Activated CD4-positive, alpha-beta T cell treated with anti-CD3 and anti-CD28 coated beads, Interleukin-2, amount 10 ng/mL, durations not matched to agents 7 days and 5 days (primary cell): Measurements from ENCODE around the gene TOP1. TPM values are rescaled to one million over a fixed set of nuclear protein-coding genes. Genes with fewer than 3 reads are reported as not detected.
A peak's percentile ranks its signal among the peaks of the same experiment; 100 is the strongest.

Experiments used
- CTCF ChIA-PET: fragments of 350-600 bp; sonication (Branson Sonifier 250); formaldehyde crosslinking; loops from one replicate; lab custom pipeline; 2021; ENCODE audit warnings: antibody characterized with exemption; lab: Charles Lee
- POLR2A ChIA-PET: fragments of 350-600 bp; sonication (Branson Sonifier 250); formaldehyde crosslinking; loops from one replicate; lab custom pipeline; 2021; ENCODE audit warnings: antibody characterized with exemption; lab: Charles Lee
- DNase-seq: peaks from one replicate; pipeline ENCODE4 v3.0.0-alpha.2; 2020
- H3K27ac Mint-ChIP-seq: one replicate; pipeline ENCODE4 v1.8.0; 2021; ENCODE audit warnings: mild to moderate bottlenecking, moderate library complexity, mixed read lengths
- H3K27me3 Mint-ChIP-seq: one replicate; pipeline ENCODE4 v1.8.0; 2021; ENCODE audit warnings: mixed read lengths
- H3K36me3 Mint-ChIP-seq: one replicate; pipeline ENCODE4 v1.8.0; 2021; ENCODE audit warnings: low read depth, mixed read lengths
- H3K4me1 Mint-ChIP-seq: one replicate; pipeline ENCODE4 v1.8.0; 2021; ENCODE audit warnings: mixed read lengths
- H3K4me3 Mint-ChIP-seq: one replicate; pipeline ENCODE4 v1.8.0; 2021; ENCODE audit warnings: mild to moderate bottlenecking, moderate library complexity, mixed read lengths
- H3K9me3 Mint-ChIP-seq: one replicate; pipeline ENCODE4 v1.8.0; 2021; ENCODE audit warnings: mixed read lengths
- total RNA-seq, 2 experiments: library from RNA; stranded (reverse); gene quantifications; one replicate each; pipeline ENCODE4 v1.2.3, GENCODE V29; 2021

Gene TOP1
- total RNA-seq, 2 experiments from 2014 or later, result 66.7 to 76.9 TPM

DNA sequence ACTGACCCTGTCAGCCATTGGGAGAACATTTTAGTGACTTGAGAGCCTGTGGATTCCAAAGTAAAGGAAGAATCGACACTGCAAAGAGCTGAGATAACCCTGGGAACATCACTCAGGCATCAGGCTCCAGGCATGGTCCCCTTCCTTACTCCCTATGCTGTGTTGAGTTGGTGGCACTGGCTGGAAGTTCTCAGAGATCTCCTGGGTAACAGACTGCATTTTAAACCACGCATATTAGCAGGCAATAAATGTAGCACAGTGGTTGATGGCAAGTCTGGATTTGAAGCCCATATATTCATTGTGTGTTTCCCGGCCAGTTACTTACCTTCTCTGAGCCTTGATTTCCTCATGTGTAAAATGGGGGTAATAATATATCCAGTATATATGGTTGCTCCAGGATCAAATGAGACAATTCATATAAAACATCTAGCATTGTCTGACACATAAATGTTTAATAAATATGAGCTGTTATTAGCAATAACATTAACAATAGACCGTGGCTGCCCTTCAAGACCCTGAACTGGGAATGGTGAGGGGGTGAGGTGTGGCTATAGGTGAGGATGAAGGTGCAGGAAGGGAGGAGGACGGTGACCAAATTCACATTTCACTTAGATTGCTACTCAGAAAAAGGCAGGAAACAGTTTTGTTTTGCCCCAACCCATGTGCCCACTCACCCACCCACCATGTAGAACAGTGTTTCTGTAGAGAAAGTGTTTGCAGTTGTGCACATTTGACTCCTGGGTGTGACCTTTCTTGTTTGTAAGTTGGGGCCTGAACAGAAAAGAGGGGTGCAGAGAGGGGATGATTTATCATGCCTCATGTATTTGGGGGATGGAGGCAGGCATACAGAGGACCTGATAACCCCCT, 110.8 kb downstream of the TOP1 start:
- peaks cover 54% of the 10 kb centered on the region for H3K36me3 Mint-ChIP-seq
- CTCF ChIA-PET, result interaction anchor here (1.1 to 10.7 kb wide), 3 partner anchors 8 to 201 kb away, joined by 3 to 139 read pairs (median 4); partner anchors contain the start of gene LPIN3
- H3K27me3 Mint-ChIP-seq, result no peaks in the 10 kb centered on the region

DNA sequence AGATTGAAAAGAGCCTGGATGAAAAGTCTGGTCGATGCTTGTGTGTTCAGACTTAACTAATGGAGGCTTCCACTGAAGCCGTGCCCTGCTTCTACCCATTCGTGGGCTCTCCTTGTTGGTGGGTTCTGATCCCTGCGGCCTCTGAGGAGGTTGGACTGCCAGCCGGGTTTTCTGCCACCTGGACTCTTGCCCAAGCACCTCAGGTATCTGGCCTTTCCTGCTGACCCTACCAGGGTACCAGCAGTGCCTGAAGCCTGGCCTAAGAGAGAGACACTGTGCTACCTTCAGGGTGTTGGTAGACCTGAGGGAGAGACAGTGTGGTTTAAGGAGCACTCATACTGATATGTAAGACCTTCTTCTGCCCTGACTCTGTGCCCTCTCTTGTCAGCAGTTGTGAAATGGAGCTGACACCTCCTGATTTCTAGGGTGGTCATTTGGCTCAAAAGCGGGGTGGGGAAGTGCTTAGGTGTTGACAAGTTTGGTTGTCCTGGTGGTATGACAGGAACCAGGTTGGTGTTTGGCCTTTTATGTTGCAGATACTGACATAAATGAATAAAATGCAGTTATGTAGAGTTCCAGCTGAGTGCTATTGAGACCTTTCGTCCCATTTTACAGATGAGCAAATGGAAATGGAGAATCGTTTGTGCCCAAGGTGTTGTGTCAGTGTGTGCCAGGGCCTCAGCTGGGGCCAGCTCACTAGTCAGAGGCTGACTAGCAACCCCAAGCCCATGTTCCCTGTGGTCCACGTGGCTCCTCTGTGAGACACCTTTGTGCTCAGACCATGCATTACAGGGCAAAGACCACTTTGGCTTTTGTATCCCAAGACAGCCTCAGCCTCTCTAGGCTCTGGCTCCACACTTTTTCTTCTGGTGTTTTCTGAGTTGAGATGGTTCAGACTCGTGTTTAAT, 111.9 kb downstream of the TOP1 start:
- Mint-ChIP-seq H3K9me3 (no peaks in the 10 kb centered on the region), H3K4me1 (peaks cover 70% of the 10 kb centered on the region), H3K36me3 (peaks cover 64% of the 10 kb centered on the region), H3K4me3 (peak overlapping the region; percentile 87), H3K27ac (peak overlapping the region; percentile 89), H3K27me3 (no peaks in the 10 kb centered on the region)
- DNase-seq, result no peak
- ChIA-PET CTCF (interaction anchor here (10.7 kb wide), 1 partner anchor 16 kb away, joined by 139 read pairs; no protein-coding TSS in a partner anchor), POLR2A (no interaction called here)

More for the DNA sequence above, 110.8 kb downstream of the TOP1 start:
- Mint-ChIP-seq H3K27ac (peak overlapping the region; percentile 89), H3K9me3 (no peaks in the 10 kb centered on the region), H3K4me3 (peak overlapping the region; percentile 87), H3K4me1 (peaks cover 70% of the 10 kb centered on the region)
- POLR2A ChIA-PET, result interaction anchor here (1.5 kb wide), 1 partner anchor 18 kb away, joined by 11 read pairs; no protein-coding TSS in a partner anchor
- DNase-seq, result peak; percentile 36

DNA sequence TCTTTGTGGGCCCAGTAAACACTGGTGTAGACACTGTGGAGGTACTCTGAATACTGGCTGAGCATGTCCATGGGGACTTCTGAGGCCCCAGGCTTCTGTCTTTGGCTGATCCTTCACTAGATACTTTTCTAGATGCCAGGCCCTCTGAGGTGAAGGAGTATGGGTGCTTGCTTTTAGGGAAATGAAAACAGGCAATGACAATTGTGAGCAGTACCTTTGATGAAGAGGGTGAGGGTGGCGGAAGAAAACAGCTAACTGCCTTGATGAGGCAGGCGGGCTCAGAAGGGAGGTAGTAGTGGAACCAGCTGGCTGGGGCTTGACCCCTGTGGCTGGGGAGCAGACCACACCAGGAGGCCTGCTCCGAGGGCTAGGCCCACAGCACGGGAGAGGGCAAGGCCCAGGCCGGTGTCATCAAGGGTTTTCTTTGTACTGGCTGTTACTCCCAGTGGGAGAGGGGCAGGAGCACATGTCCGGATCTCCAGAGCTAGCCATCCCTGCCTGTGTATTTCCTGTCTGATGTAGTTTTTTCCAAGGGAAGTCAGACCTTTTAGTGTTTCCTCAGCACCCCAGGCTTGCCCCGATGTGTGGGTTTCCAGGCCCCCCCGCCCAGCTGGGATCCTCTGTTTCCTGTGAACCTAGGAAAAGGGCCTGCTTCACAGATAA, 112.7 kb downstream of the TOP1 start:
- Mint-ChIP-seq H3K27me3 (no peaks in the 10 kb centered on the region), H3K9me3 (no peaks in the 10 kb centered on the region), H3K4me1 (peaks cover 70% of the 10 kb centered on the region), H3K4me3 (peak overlapping the region; percentile 87), H3K27ac (peak overlapping the region; percentile 89), H3K36me3 (peaks cover 72% of the 10 kb centered on the region)
- ChIA-PET CTCF (interaction anchor here (1.4 to 10.7 kb wide), 3 partner anchors 14 to 30 kb away, joined by 3 to 139 read pairs (median 5); no protein-coding TSS in a partner anchor), POLR2A (interaction anchor here (0.7 to 0.8 kb wide), 2 partner anchors 10 to 17 kb away, joined by 3 read pairs; no protein-coding TSS in a partner anchor)
- DNase-seq, result peak; percentile 38

- peak overlapping the region; percentile 87 for H3K4me3 Mint-ChIP-seq
- ChIA-PET CTCF (interaction anchor here (1.0 to 10.7 kb wide), 8 partner anchors 14 to 151 kb away, joined by 3 to 139 read pairs (median 4); no protein-coding TSS in a partner anchor), POLR2A (interaction anchor here (0.8 to 2.5 kb wide), 2 partner anchors 9 to 15 kb away, joined by 3 to 8 read pairs; no protein-coding TSS in a partner anchor)
These were observed 113.6 kb downstream of the TOP1 start for GRCh38 chr20:41142245-41142644.

GRCh38 chr20:41142919-41143318, 114.3 kb downstream of the TOP1 start:
- Mint-ChIP-seq H3K9me3 (no peaks in the 10 kb centered on the region), H3K4me1 (peaks cover 83% of the 10 kb centered on the region), H3K4me3 (peak overlapping the region; percentile 87), H3K27ac (peak overlapping the region; percentile 89), H3K27me3 (no peaks in the 10 kb centered on the region), H3K36me3 (peaks cover 81% of the 10 kb centered on the region)
- CTCF ChIA-PET, result interaction anchor here (0.9 to 10.7 kb wide), 9 partner anchors 8 to 152 kb away, joined by 3 to 139 read pairs (median 5); no protein-coding TSS in a partner anchor
- peak; percentile 71 for DNase-seq
- POLR2A ChIA-PET, result interaction anchor here (2.5 kb wide), 1 partner anchor 15 kb away, joined by 8 read pairs; no protein-coding TSS in a partner anchor

More at GRCh38 chr20:41142245-41142644, 113.6 kb downstream of the TOP1 start:
- peak overlapping the region; percentile 89 for H3K27ac Mint-ChIP-seq
- H3K27me3 Mint-ChIP-seq, result no peaks in the 10 kb centered on the region
- peak; percentile 28 for DNase-seq
- H3K4me1 Mint-ChIP-seq, result peaks cover 77% of the 10 kb centered on the region
- peaks cover 80% of the 10 kb centered on the region for H3K36me3 Mint-ChIP-seq
- H3K9me3 Mint-ChIP-seq, result no peaks in the 10 kb centered on the region

DNA sequence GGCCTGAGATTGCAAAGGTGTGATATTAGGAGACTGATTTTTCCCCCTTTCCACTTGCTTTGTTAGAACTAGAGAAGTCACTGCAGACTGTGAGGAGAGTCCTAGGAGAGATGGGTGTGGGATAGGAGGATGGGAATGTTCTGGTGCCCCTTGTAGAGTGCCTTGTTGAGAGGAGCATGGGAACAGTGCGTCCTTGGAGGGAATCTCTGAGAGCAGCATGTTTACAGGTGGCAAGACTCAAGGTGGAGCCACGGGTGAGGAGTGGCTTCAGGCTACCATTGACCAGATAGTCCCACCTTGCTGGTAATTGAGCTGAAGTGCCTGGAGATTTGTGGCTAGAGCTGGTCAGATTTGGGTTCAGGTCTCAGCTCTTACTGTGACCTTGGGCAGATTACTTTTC, 114.7 kb downstream of the TOP1 start:
- Mint-ChIP-seq H3K27ac (peak overlapping the region; percentile 89), H3K4me1 (peaks cover 88% of the 10 kb centered on the region), H3K9me3 (no peaks in the 10 kb centered on the region), H3K27me3 (no peaks in the 10 kb centered on the region), H3K36me3 (peaks cover 82% of the 10 kb centered on the region), H3K4me3 (peak overlapping the region; percentile 87)
- CTCF ChIA-PET, result interaction anchor here (0.9 to 10.7 kb wide), 5 partner anchors 9 to 152 kb away, joined by 3 to 139 read pairs (median 6); no protein-coding TSS in a partner anchor
- POLR2A ChIA-PET, result interaction anchor here (2.5 kb wide), 1 partner anchor 14 kb away, joined by 8 read pairs; no protein-coding TSS in a partner anchor
- DNase-seq, result no peak

GRCh38 chr20:41145317-41145716, 116.7 kb downstream of the TOP1 start:
- ChIA-PET POLR2A (no interaction called here), CTCF (interaction anchor here (1.7 to 10.7 kb wide), 3 partner anchors 10 to 87 kb away, joined by 4 to 139 read pairs (median 15); partner anchors contain the start of gene PLCG1)
- Mint-ChIP-seq H3K4me1 (peaks cover 98% of the 10 kb centered on the region), H3K4me3 (no peak overlapping the region), H3K9me3 (no peaks in the 10 kb centered on the region), H3K27me3 (no peaks in the 10 kb centered on the region), H3K36me3 (peaks cover 71% of the 10 kb centered on the region), H3K27ac (peak overlapping the region; percentile 58)
- no peak for DNase-seq

GRCh38 chr20:41145821-41146620, 117.4 kb downstream of the TOP1 start:
- ChIA-PET POLR2A (no interaction called here), CTCF (interaction anchor here (1.7 to 10.7 kb wide), 3 partner anchors 10 to 86 kb away, joined by 4 to 139 read pairs (median 15); partner anchors contain the start of gene PLCG1)
- Mint-ChIP-seq H3K4me1 (peaks cover 98% of the 10 kb centered on the region), H3K9me3 (no peaks in the 10 kb centered on the region), H3K4me3 (no peak overlapping the region), H3K27me3 (no peaks in the 10 kb centered on the region), H3K36me3 (peaks cover 70% of the 10 kb centered on the region), H3K27ac (peak overlapping the region; percentile 58)
- DNase-seq, result no peak

- POLR2A ChIA-PET, result no interaction called here
- Mint-ChIP-seq H3K27me3 (no peaks in the 10 kb centered on the region), H3K4me1 (peaks cover 98% of the 10 kb centered on the region), H3K36me3 (peaks cover 70% of the 10 kb centered on the region), H3K9me3 (no peaks in the 10 kb centered on the region), H3K27ac (peak overlapping the region; percentile 76), H3K4me3 (no peak overlapping the region)
- CTCF ChIA-PET, result interaction anchor here (0.6 to 10.7 kb wide), 5 partner anchors 8 to 192 kb away, joined by 3 to 139 read pairs (median 5); partner anchors contain the start of gene PLCG1
- DNase-seq, result no peak
These were observed 119.2 kb downstream of the TOP1 start for GRCh38 chr20:41147767-41148191.

- H3K27me3 Mint-ChIP-seq, result no peaks in the 10 kb centered on the region
- H3K27ac Mint-ChIP-seq, result peak overlapping the region; percentile 94
- peaks cover 69% of the 10 kb centered on the region for H3K36me3 Mint-ChIP-seq
- DNase-seq, result no peak
- H3K4me3 Mint-ChIP-seq, result no peak overlapping the region
- peaks cover 95% of the 10 kb centered on the region for H3K4me1 Mint-ChIP-seq
- ChIA-PET CTCF (interaction anchor here (0.9 to 14.7 kb wide), 7 partner anchors 6 to 100 kb away, joined by 3 to 139 read pairs (median 3); partner anchors contain the start of gene PLCG1), POLR2A (no interaction called here)
- no peaks in the 10 kb centered on the region for H3K9me3 Mint-ChIP-seq
These were observed 120.3 kb downstream of the TOP1 start for GRCh38 chr20:41148942-41149341.
